Activated CD4-positive, alpha-beta T cell treated with anti-CD3 and anti-CD28 coated beads for 1 hour (primary cell): Measurements from ENCODE around the gene PAPPA2.
"Not testable (repeated sequence)": the region's sequence is repeated elsewhere in the genome, so short reads cannot be mapped to it uniquely, and the experiment has no call there.

Experiments
- DNase-seq: peaks from one replicate; pipeline ENCODE4 v3.0.0-alpha.2; 2020

PAPPA2 gene

DNA sequence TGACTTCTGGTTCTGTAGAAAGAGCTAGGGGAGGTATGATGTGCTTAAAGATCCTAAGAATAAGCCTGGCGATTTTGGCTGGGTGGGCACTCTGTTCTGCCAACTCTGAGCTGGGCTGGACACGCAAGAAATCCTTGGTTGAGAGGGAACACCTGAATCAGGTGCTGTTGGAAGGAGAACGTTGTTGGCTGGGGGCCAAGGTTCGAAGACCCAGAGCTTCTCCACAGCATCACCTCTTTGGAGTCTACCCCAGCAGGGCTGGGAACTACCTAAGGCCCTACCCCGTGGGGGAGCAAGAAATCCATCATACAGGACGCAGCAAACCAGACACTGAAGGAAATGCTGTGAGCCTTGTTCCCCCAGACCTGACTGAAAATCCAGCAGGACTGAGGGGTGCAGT is 93.3 kb downstream of the PAPPA2 start:
- DNase-seq = no peak

DNA sequence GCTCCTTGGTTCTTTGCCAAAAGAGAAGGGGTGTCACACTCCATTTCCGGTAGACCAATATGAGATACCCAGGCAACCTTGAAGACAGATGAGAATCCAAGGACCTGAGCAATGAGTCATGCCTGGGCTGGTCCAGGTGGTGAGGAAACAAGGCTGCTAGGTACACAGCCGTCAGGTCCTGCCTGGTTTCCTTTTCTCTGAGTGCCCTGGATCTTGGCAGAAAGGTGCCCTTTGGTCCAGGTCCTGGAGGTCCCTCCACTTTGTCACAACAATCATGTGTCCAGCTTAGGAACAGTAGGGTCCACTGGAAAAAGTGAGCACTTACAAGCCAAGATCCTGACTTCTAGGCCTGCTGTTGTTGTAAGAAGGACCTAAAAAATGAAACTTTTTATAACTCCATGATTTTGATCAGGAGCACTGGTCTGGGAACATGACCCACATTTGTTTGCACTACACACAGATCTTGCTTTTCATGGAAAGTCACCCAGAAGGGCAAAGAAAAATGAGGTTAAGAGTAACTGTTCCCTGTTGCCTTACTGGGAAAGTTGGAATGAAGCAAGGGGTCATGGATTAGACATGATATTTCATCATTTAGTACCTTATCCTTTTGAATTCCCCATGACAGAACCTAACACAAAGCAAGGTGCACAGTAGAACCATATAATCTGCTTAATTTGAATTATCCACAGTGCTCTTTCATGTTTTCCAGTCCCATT is 94.7 kb downstream of the PAPPA2 start:
- DNase-seq = no peak

- DNase-seq = no peak
These were observed 95.6 kb downstream of the PAPPA2 start for GRCh38 chr1:176558561-176558960.

DNA sequence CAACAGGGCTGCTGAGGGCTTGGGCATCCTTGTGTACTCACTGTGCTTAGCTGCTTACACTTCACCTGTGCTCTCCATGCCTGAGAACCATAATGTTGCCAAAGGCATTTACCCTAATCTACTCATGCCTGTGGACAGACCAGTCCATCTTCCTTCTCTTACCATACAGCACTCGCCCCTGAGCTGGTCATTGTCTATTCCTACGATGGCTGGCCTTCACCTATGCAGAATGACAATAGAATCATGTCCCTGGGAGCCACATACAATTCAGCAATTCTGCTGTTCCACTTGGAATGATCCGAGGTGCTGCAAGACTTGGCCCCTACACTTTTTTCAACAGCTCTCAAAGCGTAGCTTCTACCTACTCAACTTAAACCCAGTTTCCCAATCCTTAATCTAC is 96.5 kb downstream of the PAPPA2 start:
- DNase-seq = no peak

- DNase-seq = no peak
These were observed 96.9 kb downstream of the PAPPA2 start for GRCh38 chr1:176559878-176560277.

- no peak for DNase-seq
These were observed 97.7 kb downstream of the PAPPA2 start for GRCh38 chr1:176560681-176561080.

- not testable (repeated sequence) for DNase-seq
These were observed 98.8 kb downstream of the PAPPA2 start for GRCh38 chr1:176561761-176562160.

DNA sequence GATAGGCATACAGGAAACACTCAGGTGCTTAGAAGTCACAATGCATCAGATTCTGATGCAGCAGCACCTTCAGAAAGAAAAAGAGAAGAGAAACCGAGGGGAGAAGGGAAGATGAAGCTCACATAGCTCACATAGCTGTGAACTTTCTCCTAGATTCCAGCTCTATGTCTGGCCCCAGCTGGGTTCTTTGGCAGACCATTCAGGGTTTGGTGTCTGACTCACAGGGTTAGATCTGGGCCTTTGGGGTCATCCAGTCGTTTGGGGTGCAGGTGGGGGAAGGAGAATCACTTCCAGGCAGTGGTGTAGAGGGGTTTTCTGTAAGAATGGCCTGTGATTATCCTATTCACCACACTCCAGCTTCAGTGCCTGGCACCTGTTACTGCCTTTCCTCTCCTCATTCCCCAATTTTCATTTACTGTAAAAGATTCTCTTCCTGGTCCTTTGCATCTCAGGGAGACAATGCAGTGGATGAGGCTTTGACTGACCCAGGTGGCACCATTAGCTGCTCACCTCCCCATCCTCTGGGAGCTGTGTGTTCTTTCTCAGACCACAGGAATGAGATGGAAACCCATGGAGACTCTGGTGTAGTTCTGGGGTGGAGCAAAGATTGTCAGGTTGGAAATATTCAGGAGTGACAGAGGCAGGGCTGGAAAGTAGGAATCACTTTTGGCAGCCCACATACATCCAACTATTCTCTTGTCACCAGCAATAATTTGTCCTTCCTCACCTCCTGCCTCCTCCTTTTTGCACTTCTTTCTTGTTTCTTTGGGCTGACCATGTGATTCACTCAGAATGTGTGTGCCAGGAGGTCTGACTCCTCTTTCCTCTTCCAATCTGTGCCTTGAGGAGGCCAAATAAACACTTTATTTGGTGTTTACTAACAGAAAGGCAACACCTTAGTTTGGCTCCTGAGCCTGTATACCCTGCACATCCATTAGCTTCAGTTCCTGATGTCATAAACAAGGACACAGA is 103.3 kb downstream of the PAPPA2 start:
- DNase-seq = no peak

- no peak for DNase-seq
These were observed 104.3 kb downstream of the PAPPA2 start for GRCh38 chr1:176567190-176567794.

GRCh38 chr1:176568185-176568584 is 105.2 kb downstream of the PAPPA2 start:
- DNase-seq = no peak

DNA sequence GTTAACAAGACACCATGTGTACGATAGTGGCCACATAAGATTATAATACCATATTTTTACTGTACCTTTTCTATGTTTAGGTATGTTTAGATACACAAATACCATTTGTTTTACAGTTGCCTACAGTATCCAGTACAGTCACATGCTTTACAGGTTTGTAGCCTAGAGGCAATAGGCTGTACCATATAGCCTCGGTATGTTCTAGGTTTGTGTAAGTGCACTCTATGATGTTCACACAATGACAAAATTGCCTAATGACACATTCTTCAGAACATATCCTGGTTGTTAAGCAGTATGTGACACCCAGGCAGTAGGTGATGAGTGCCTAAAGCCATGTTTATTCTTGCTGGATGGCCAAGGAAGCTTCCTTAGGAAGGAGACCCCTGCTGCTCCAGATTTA is 111.8 kb downstream of the PAPPA2 start:
- no peak for DNase-seq

- DNase-seq = no peak
These were observed 113.0 kb downstream of the PAPPA2 start for GRCh38 chr1:176575991-176576390.

GRCh38 chr1:176576670-176577069 is 113.7 kb downstream of the PAPPA2 start:
- no peak for DNase-seq

- no peak for DNase-seq
These were observed 114.7 kb downstream of the PAPPA2 start for GRCh38 chr1:176577646-176578197.

DNA sequence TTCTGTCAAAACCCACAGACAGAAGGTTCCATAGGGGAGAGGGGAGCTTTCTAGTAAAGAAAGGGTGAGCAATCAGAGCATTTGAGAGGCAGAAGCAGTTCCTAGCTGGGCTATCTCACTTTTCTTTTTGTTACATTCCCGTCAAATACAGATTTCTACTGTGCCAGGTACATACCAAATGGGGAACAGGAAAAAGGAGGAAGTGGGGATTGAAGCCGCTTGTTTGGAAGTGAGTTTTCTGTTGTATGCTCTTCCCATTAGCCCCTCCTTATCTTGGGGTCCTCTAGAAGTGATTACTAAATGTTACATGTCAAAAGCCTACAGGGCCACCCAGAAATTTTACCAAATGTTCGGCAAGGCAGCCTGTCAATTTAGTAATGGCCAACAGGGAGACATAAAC is 116.1 kb downstream of the PAPPA2 start:
- no peak for DNase-seq

- no peak for DNase-seq
These were observed 132.2 kb downstream of the PAPPA2 start for GRCh38 chr1:176595217-176595616.

DNA sequence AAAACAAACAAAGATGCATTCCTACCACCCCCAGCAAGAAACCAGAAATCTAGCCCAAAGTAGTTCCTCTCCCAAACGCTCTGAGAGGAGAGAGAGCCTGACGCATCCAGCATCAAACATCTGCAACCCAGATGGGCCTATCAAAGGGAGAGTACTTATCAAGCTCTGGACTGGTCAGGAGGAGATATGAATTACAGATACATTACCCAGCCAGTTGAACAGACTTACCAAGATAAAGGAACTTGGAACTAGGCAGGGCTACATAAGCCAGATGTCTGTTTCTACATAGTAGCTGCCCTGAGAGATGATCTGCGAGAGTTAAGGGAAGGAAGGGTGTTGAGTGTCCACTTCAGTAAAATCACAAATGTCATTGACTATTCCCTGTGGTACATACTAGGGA is 138.4 kb downstream of the PAPPA2 start:
- no peak for DNase-seq

GRCh38 chr1:176602388-176603004 is 139.5 kb downstream of the PAPPA2 start:
- no peak for DNase-seq

DNA sequence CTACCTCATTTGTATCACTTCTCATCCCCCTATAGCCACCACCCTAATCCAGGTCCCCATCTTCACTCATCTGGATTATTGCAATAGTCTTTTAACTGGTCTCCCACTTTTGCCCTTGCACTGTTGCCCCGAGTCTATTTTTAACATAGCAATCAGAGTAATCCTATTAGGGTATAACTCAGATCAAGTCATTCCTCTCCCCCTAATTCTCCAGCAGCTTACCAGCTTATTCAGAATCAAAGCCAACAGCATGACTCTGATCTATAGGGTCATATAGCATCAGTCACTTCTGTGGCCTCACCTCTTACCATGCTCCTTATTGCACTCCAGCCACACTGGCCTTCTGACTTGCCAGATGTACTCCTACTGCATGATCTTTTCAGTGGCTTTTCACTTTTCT is 140.7 kb downstream of the PAPPA2 start:
- no peak for DNase-seq

DNA sequence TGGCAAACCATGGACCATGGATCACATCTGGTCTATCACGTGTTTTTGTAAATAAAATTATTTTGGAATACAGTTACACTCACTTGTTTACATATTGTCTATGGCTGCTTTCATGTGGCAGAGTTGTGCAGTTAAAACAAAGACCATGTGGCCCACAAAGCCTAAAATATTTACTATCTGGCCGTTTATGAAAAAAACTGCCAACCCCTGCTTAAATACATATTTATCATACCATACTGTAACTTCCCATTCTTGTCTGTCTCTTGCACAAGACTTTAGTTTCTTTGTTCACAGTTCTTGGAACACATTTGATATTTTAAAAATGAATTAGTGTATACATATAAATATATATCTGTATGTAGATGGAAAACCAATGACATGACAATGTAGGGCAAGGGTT is 141.5 kb downstream of the PAPPA2 start:
- DNase-seq = no peak

DNA sequence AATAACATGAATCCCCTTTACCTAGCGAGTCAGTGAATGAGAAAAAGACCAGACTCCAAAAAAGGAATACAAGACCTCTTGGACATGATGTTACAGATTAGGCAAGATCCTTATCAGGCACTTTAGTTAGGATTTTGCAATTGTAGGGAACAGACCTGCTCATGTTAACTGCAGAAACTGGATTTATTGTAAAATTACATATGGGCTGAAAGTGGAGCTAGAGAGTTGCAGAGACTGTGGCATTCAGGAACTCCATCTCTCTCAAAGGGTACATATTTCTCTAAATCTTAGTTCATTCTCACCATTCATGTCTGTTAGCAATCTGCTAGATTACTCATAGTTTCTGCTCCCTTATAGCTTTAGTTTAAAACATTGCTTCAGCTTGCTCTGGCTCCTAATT is 142.2 kb downstream of the PAPPA2 start:
- no peak for DNase-seq

DNA sequence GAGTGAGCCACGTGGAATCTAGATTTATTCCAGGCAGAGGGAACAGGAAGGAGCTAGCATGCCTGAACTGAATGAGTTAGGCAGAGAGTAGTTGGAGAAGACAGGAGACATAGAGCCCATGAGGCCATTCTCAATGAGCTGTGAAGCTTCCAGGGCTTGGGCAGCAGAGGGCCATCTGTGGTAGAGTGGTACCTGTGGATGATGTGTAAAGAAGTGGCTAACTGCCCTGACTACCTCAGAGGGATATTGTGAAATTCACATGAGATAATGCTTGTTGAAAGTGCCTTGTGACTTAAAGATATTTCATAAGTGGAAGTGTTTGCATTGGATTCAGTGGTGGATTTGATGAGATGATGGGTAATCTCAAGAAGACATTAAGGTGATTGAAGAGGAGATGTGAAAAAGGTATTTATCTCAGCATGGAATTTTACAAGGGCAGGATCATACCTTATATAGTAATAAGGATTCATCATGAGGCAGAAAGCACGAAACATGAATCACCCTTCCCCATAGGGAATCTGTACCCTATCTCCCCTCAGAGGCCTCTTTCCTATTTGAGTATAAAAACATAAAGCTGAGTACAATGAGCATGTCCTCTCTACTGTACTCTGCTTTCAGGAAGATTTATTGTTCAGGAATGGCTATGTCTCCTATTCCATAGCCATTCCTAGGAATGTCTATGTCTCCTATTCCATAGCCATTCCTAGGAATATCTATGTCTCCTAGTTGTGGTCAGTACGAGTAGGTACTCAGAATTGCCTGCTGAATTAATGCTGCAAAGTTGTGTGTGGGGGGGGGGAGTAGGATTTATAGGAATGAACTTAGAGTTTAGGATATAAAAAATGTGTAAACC is 146.8 kb downstream of the PAPPA2 start:
- DNase-seq = no peak
